Measurements from ENCODE around the gene RTN4RL2. TPM values are rescaled to one million over a fixed set of nuclear protein-coding genes. Genes with fewer than 3 reads are reported as not detected.

Gene RTN4RL2
- 1 to 10 TPM; 1.4 to 3.0 (median 1.7) TPM for polyA plus RNA-seq (ENCODE audit: insufficient read length in 3 of 3)

DNA sequence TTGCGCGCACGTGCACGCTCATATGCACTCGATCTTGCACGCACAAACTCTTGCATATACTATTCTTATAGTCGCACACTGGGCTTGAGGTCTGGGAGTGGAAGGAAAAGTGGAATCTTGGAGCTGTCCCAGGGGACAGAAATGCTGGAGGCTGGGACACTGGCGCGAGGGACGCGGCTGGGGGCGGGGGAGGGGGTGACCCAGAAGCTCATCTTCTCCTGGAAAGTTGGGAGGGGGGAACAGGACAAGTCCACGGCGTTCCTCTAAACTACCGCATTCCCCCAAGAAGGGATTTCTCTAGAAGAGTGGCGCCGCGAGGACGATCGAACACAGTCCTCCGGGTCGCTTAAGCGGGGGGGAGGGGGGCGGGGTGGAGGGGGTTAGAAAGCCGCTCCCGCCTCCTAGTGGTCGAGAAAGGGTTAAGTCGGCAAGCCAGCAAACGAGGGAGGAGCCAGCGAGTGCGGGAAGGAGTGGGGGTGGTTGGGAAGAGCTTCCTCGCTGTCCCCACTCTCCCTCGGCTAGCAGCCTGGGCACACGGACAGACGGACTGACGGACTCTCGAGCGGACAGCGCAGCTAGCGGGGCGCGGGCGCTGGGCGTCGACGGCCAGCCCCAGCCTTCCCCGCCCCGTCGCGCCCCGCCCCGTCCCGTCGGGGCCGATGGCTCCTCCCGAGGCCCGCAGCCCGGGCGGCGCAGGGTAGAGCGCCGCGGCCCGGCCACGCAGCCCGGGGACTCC lies at the start of gene RTN4RL2:
Gene RTN4RL2, plus strand, starts transcription at position 507 of the 736 bp plus-strand sequence. CDS start 338 bp downstream, outside the sequence.
- DNase-seq (ENCODE audit: low read depth in 3 of 3, low spot score in 2 of 3) = no peak

- DNase-seq (ENCODE audit: low read depth in 3 of 3, low spot score in 2 of 3) = no peak
Observed at GRCh38 chr11:57413681-57414080, 46.6 kb upstream of the RTN4RL2 start.

- no peak for DNase-seq (ENCODE audit: low read depth in 3 of 3, low spot score in 2 of 3)
Observed at GRCh38 chr11:57414612-57415212, 45.6 kb upstream of the RTN4RL2 start.

GRCh38 chr11:57416436-57416835 lies 43.9 kb upstream of the RTN4RL2 start:
- DNase-seq (ENCODE audit: low read depth in 3 of 3, low spot score in 2 of 3) = no peak

GRCh38 chr11:57417056-57417455 lies 43.3 kb upstream of the RTN4RL2 start:
- DNase-seq (ENCODE audit: low read depth in 3 of 3, low spot score in 2 of 3) = no peak

- no peak for DNase-seq (ENCODE audit: low read depth in 3 of 3, low spot score in 2 of 3)
Observed at GRCh38 chr11:57418131-57418530, 42.2 kb upstream of the RTN4RL2 start.

DNA sequence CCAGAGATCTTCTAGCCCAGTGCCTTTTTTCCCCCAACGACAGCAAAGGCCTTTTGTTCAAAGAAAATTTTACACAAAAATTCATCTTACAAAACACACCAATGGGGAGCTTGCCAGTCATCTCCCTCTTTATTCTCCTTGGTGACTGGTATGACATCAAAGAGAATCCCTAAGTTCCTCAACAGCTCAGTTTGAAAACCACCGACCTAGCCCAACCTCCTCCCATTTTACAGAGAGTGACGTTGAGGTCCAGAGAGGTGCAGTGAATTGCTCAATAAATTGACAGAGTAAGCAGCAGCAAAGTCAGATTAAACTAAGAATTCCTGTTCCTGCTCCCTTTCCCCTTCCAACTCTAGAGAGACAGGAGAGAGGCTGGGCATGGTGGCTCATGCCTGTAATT lies 41.2 kb upstream of the RTN4RL2 start:
- no peak for DNase-seq (ENCODE audit: low read depth in 3 of 3, low spot score in 2 of 3)

- no peak for DNase-seq (ENCODE audit: low read depth in 3 of 3, low spot score in 2 of 3)
Observed at GRCh38 chr11:57421066-57421465, 39.3 kb upstream of the RTN4RL2 start.

DNA sequence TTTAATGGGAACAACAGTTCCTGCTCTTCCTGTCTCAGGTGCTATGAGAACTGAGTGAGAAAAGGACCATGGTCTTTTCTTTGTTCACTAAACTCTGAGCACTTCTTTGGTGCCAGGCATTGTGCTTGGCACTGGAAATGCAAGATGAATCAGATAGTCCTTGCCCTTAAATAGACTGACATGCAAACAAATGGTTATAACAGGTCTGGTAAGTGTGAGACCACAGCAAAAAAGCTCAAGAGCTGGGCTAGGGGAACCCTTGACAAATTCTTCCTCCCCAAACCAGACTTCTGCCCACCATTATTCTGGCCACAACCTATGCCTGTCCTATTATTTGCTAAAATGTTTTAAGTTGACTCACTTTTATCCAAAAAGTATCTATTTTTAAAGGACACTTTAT lies 38.5 kb upstream of the RTN4RL2 start:
- no peak for DNase-seq (ENCODE audit: low read depth in 3 of 3, low spot score in 2 of 3)

DNA sequence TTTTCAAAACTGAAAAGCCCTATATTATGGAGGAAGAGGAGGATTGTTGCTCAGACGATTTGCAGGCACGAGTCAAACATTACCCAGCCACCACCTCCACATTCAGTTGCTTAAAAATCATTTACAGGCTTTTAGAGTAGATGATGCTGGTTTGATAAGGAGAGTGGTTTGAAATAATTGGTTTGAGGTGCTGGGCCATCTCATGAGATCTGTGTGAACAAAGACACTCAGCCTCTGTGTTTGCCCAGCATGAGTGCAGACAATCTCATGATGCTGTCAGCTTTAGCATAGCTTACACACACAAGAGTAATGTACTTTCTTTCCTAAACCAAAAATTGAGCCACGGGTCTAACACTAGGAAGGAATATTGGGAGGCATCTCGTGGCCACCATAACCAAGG lies 37.7 kb upstream of the RTN4RL2 start:
- DNase-seq (ENCODE audit: low read depth in 3 of 3, low spot score in 2 of 3) = no peak

GRCh38 chr11:57424137-57424791 lies 36.1 kb upstream of the RTN4RL2 start:
- DNase-seq (ENCODE audit: low read depth in 3 of 3, low spot score in 2 of 3) = no peak

GRCh38 chr11:57424792-57425564 lies 35.4 kb upstream of the RTN4RL2 start:
- DNase-seq (ENCODE audit: low read depth in 3 of 3, low spot score in 2 of 3) = no peak

DNA sequence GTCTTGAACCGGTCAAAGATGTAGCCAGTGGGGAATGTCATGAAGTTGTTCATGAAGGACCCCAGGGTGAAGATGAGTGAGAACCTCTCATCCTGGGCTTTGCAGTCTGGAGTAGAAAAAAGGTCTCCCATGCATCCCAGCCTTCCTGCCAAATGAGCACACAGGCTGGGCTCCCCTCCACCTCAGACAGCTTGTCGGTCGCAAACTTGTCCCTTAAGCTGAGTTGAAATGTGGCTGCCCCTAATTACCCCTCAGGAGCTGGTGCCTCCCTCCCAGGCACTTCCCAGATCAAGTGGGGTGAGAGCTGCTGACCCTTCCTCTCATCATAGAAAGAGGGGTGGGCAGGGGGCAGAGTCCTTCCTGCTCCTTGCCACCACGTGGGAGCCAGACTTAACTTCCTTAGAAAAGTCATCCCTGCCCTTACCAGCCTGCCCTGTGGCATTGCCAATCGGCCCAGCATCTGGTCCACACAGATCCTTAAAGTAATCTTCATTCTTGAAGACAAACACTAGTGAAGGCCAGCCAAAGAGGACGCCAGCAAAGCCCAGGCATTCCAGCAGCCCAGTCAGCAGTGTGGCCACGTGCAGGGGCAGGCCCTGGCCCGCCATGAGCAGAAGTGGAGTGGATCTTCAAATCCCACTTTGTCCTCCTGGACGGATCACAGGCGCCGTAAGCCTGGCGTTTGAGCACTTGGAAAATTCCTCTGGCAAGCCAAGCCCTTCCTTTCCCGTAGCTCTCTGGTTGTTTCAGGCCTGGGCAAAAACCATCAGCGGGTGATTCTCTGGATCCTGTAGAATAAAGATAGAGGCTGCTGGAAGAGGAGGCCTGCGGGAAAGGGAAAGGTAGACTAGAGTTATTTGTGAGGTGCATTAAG lies 34.5 kb upstream of the RTN4RL2 start:
- DNase-seq (ENCODE audit: low read depth in 3 of 3, low spot score in 2 of 3) = no peak

DNA sequence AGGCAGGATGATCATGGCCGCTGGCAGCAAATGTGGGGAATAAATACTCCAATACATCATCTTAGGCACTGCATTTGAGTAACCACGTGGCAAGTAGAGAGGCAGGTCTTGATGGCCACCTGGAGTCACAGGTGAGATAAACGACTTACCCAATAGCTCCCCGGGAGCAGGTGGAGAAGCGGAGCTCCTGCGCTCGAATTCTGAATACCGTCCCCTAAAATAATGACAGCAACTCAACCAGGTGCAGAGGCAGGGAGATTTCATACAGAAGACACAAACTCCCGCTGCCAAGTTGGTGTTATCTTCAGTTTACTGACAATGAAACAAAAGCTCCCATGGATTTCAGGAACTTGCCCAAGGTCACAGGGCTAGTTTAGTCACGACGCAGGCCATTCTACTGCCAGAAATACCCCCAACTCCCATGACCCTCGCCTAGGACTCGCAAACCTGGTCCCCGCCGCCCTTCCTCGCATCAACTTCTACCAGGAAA lies 33.8 kb upstream of the RTN4RL2 start:
- no peak for DNase-seq (ENCODE audit: low read depth in 3 of 3, low spot score in 2 of 3)

DNA sequence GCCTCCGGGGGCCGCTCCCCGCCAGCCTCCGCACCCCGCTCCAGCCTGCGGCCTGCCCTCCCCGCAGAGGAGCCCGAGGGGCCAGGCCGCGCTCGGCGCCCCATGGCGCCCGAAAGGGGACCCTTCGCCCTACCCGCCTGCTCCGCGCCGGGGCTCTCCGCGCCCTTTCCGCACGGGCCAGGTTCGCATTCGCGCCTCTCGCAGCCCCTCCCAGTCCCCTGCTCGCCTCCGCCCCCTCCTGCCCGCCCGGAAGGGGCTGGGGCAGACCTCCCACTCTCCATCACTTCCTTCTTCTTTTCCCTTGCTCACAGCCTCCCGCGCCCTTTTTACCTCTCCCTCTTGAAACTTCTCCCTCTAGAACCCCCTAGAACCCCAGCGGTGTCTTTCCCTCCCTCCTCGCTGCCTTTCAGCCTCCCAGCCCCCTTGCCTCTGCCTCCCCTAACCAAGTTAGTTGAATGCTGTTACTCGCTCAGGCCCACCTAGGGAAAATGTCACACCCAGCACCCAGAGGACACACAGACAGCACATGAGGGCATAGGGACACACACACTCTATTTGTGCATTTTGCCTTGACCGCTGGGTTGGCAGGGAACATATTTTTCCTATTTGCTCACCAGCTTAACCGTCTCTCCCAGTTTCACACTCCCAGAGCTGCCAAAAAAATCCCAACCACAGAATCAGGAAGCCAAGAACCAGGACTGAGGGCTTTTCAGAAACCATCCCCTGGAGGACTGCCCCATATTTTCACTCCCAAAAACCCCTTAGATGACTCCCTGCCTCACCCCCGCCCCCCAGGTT lies 33.2 kb upstream of the RTN4RL2 start, which contains the start of gene SLC43A3:
Gene SLC43A3, minus strand, starts transcription at position 193 of the 798 bp plus-strand sequence. CDS start 949 bp downstream, outside the sequence.
- DNase-seq (ENCODE audit: low read depth in 3 of 3, low spot score in 2 of 3) = no peak

DNA sequence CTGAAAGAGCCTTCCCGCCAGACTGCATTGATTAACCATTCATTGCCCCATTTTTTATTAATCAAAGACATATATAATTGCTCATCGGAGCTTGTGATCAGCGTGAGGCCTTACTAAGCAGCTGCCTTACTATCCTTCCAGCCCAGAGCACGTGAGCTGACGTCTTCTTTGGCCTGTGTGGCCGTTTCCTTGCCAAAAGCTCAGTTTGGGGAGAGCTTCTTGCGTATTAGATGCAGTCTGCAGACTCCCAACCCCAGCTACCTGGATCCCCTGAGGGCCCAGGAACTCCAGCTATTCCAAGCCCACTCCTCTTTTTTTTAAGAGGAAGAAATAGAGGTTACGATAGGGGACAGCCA lies 32.6 kb upstream of the RTN4RL2 start:
- DNase-seq (ENCODE audit: low read depth in 3 of 3, low spot score in 2 of 3) = no peak

- no peak for DNase-seq (ENCODE audit: low read depth in 3 of 3, low spot score in 2 of 3)
Observed at GRCh38 chr11:57428643-57429042, 31.7 kb upstream of the RTN4RL2 start.

GRCh38 chr11:57429946-57430345 lies 30.4 kb upstream of the RTN4RL2 start:
- DNase-seq (ENCODE audit: low read depth in 3 of 3, low spot score in 2 of 3) = no peak

DNA sequence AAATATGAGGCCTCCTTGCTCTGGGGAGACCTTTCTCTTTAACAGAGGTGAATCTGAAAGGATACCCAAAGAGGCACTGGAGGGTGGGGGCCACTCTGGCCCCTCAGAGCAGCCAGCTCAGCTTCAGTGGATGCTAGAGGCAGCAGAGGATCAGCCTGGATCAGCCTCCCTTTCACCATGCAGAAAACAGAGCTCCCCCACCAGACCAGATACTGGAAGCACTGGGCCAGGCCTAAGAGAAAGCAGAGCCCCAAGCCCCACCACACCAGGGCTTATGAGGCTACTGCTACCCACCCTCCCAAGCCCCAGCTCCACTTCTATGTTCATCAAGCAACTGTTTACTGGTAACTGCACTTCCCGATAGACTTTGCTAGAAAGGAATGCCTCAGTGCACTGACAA lies 29.4 kb upstream of the RTN4RL2 start:
- no peak for DNase-seq (ENCODE audit: low read depth in 3 of 3, low spot score in 2 of 3)

All from right renal cortex interstitium (tissue), 3 donors.